ENCODE results near the gene TBC1D1.

GRCh38 chr4:37873386-37873785 is 17.5 kb upstream of the TBC1D1 start:
- no peak for TF ChIP-seq CTCF (conservative IDR thresholded peaks at IDR 0.05; ENCODE audit: low read depth, low read length)
- TF ChIP-seq EZH2 (IDR thresholded peaks at IDR 0.05; ENCODE audit: borderline replicate concordance, low read depth, low read length, poor library complexity, severe bottlenecking), result no peak
